WTC11 (cell line): Measurements from ENCODE around the gene ZBTB16. TPM values are rescaled to one million over a fixed set of nuclear protein-coding genes. Genes with fewer than 3 reads are reported as not detected.

Experiments
- ATAC-seq: fragments of 200-7000 bp; cut with Tn5 transposase; 2 replicates; pipeline ENCODE4 v1.10.0; 2021; ENCODE audit warnings: mild to moderate bottlenecking, moderate library complexity
- CTCF ChIA-PET: fragments of 300-600 bp; sonication (Branson Sonifier 250); formaldehyde crosslinking; loops from one replicate; lab custom pipeline; 2021; ENCODE audit warnings: antibody characterized with exemption; lab: Charles Lee
- POLR2A ChIA-PET: fragments of 350-600 bp; sonication (Branson Sonifier 250); formaldehyde crosslinking; loops from one replicate; lab custom pipeline; 2021; ENCODE audit warnings: antibody characterized with exemption; lab: Charles Lee
- DNase-seq: peaks from one replicate; pipeline ENCODE4 v3.0.0; 2021; ENCODE audit warnings: low spot score
- H3K27ac Mint-ChIP-seq: 2 replicates; pipeline ENCODE4 v1.8.0; 2021; ENCODE audit warnings: mixed read lengths
- H3K27me3 Mint-ChIP-seq: 2 replicates; pipeline ENCODE4 v1.8.0; 2021; ENCODE audit warnings: low read depth, mild to moderate bottlenecking, moderate library complexity, mixed read lengths
- H3K36me3 Mint-ChIP-seq: 2 replicates; pipeline ENCODE4 v1.8.0; 2021; ENCODE audit warnings: mixed read lengths
- H3K4me1 Mint-ChIP-seq: 2 replicates; pipeline ENCODE4 v1.8.0; 2022; ENCODE audit warnings: mixed read lengths
- H3K4me3 Mint-ChIP-seq: 2 replicates; pipeline ENCODE4 v1.8.0; 2021; ENCODE audit warnings: mild to moderate bottlenecking, moderate library complexity, mixed read lengths
- H3K9me3 Mint-ChIP-seq: 2 replicates; pipeline ENCODE4 v1.8.0; 2021; ENCODE audit warnings: mixed read lengths
- ARID4B ChIP-seq: sonication (generic); formaldehyde crosslinking; IDR thresholded peaks from 2 replicates; pipeline ENCODE4 v1.8.0; 2023; ENCODE audit warnings: missing genetic modification reagents, mild to moderate bottlenecking, borderline replicate concordance
- ATF2 ChIP-seq: sonication (generic); formaldehyde crosslinking; IDR thresholded peaks from 2 replicates; pipeline ENCODE4 v1.8.1; 2022; ENCODE audit warnings: low read depth, missing genetic modification reagents, borderline replicate concordance
- CBFB ChIP-seq: sonication (generic); formaldehyde crosslinking; IDR thresholded peaks from 2 replicates; pipeline ENCODE4 v1.8.1; 2022; ENCODE audit warnings: mild to moderate bottlenecking, low read depth, missing genetic modification reagents
- CREB1 ChIP-seq: sonication (generic); formaldehyde crosslinking; IDR thresholded peaks from 2 replicates; pipeline ENCODE4 v1.8.0; 2023; ENCODE audit warnings: mild to moderate bottlenecking, missing genetic modification reagents
- E2F1 ChIP-seq: sonication (generic); formaldehyde crosslinking; IDR thresholded peaks from 2 replicates; pipeline ENCODE4 v1.8.0; 2022; ENCODE audit warnings: mild to moderate bottlenecking, missing genetic modification reagents
- EMX1 ChIP-seq: fragments of 250-450 bp; sonication (Bioruptor Pico); IDR thresholded peaks from 2 replicates; pipeline ENCODE4 v1.8.0; 2021; ENCODE audit warnings: mild to moderate bottlenecking
- JAZF1 ChIP-seq: fragments of 250-450 bp; sonication (Bioruptor Pico); IDR thresholded peaks from 2 replicates; pipeline ENCODE4 v1.9.0; 2021; ENCODE audit warnings: moderate library complexity, mild to moderate bottlenecking, inconsistent platforms
- NFE2L1 ChIP-seq: sonication (generic); formaldehyde crosslinking; IDR thresholded peaks from 2 replicates; pipeline ENCODE4 v1.8.1; 2023; ENCODE audit warnings: missing genetic modification reagents
- RELA ChIP-seq: sonication (generic); formaldehyde crosslinking; IDR thresholded peaks from 2 replicates; pipeline ENCODE4 v1.8.1; 2022; ENCODE audit warnings: missing genetic modification reagents, mild to moderate bottlenecking, borderline replicate concordance
- RORB ChIP-seq: fragments of 250-450 bp; sonication (Bioruptor Pico); IDR thresholded peaks from 2 replicates; pipeline ENCODE4 v1.9.0; 2021; ENCODE audit warnings: mild to moderate bottlenecking
- TEAD4 ChIP-seq: sonication (generic); formaldehyde crosslinking; IDR thresholded peaks from 2 replicates; pipeline ENCODE4 v1.8.0; 2022; ENCODE audit warnings: mild to moderate bottlenecking, missing genetic modification reagents
- ZNF138 ChIP-seq: sonication (generic); formaldehyde crosslinking; conservative IDR thresholded peaks from 2 replicates; pipeline ENCODE4 v1.8.1; 2022; ENCODE audit warnings: mild to moderate bottlenecking, moderate library complexity, missing genetic modification reagents
- ZNF219 ChIP-seq: sonication (generic); formaldehyde crosslinking; IDR thresholded peaks from 2 replicates; pipeline ENCODE4 v1.8.0; 2023; ENCODE audit warnings: missing genetic modification reagents, mild to moderate bottlenecking, borderline replicate concordance
- ZNF281 ChIP-seq: sonication (generic); formaldehyde crosslinking; IDR thresholded peaks from 2 replicates; pipeline ENCODE4 v1.8.0; 2023; ENCODE audit warnings: mild to moderate bottlenecking, missing genetic modification reagents
- ZNF317 ChIP-seq: sonication (generic); formaldehyde crosslinking; IDR thresholded peaks from 2 replicates; pipeline ENCODE4 v1.8.1; 2023; ENCODE audit warnings: low read depth, mild to moderate bottlenecking, moderate library complexity, missing genetic modification reagents, borderline replicate concordance
- total RNA-seq: library from RNA; stranded (reverse); gene quantifications from 3 replicates; pipeline ENCODE4 v1.2.3, GENCODE V29; 2021
- TF ChIP-seq, protein P1 (sequence below): fragments of 250-450 bp; sonication (Bioruptor Pico); IDR thresholded peaks from 2 replicates; pipeline ENCODE4 v1.8.0; 2021; ENCODE audit warnings: mild to moderate bottlenecking
- TF ChIP-seq, protein P2 (sequence below): sonication (generic); formaldehyde crosslinking; IDR thresholded peaks from 2 replicates; pipeline ENCODE4 v1.8.1; 2023; ENCODE audit warnings: mild to moderate bottlenecking, missing genetic modification reagents
- TF ChIP-seq, protein P3 (sequence below): sonication (generic); formaldehyde crosslinking; IDR thresholded peaks from 2 replicates; pipeline ENCODE4 v1.8.0; 2022; ENCODE audit warnings: mild to moderate bottlenecking, missing genetic modification reagents
- TF ChIP-seq, protein P4 (sequence below): sonication (generic); formaldehyde crosslinking; conservative IDR thresholded peaks from 2 replicates; pipeline ENCODE4 v1.8.1; 2023; ENCODE audit warnings: mild to moderate bottlenecking, low read depth, missing genetic modification reagents, moderate library complexity

ZBTB16 gene
- total RNA-seq, 1 experiment from 2014 or later: 0.57 TPM

GRCh38 chr11:114276077-114276476 is 216.6 kb downstream of the ZBTB16 start (continued):
- no peak for TF ChIP-seq ARID4B (CRISPR knock-in tag)
- TF ChIP-seq, protein P1, sequence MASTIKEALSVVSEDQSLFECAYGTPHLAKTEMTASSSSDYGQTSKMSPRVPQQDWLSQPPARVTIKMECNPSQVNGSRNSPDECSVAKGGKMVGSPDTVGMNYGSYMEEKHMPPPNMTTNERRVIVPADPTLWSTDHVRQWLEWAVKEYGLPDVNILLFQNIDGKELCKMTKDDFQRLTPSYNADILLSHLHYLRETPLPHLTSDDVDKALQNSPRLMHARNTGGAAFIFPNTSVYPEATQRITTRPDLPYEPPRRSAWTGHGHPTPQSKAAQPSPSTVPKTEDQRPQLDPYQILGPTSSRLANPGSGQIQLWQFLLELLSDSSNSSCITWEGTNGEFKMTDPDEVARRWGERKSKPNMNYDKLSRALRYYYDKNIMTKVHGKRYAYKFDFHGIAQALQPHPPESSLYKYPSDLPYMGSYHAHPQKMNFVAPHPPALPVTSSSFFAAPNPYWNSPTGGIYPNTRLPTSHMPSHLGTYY (CRISPR knock-in tag): no peak
- no peak for TF ChIP-seq RORB (CRISPR knock-in tag)
- no peak for TF ChIP-seq E2F1 (CRISPR knock-in tag)
- TF ChIP-seq TEAD4: no peak
- TF ChIP-seq, protein P2, sequence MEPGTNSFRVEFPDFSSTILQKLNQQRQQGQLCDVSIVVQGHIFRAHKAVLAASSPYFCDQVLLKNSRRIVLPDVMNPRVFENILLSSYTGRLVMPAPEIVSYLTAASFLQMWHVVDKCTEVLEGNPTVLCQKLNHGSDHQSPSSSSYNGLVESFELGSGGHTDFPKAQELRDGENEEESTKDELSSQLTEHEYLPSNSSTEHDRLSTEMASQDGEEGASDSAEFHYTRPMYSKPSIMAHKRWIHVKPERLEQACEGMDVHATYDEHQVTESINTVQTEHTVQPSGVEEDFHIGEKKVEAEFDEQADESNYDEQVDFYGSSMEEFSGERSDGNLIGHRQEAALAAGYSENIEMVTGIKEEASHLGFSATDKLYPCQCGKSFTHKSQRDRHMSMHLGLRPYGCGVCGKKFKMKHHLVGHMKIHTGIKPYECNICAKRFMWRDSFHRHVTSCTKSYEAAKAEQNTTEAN: no peak
- TF ChIP-seq ZNF281 (CRISPR knock-in tag): no peak
- TF ChIP-seq JAZF1: no peak
- no peak for TF ChIP-seq ZNF219 (CRISPR knock-in tag)
- no peak for TF ChIP-seq EMX1 (CRISPR knock-in tag)
- no peak for TF ChIP-seq ZNF317 (CRISPR knock-in tag)
- TF ChIP-seq, protein P3, sequence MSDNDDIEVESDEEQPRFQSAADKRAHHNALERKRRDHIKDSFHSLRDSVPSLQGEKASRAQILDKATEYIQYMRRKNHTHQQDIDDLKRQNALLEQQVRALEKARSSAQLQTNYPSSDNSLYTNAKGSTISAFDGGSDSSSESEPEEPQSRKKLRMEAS (CRISPR knock-in tag): no peak

GRCh38 chr11:114277637-114278341 is 218.3 kb downstream of the ZBTB16 start:
- Mint-ChIP-seq H3K27ac (no peak overlapping the region), H3K4me1 (peaks cover 5% of the 10 kb centered on the region; the same call in 1 of the 2 replicates), H3K9me3 (peaks cover 4% of the 10 kb centered on the region; the same call in 1 of the 2 replicates), H3K36me3 (no peaks in the 10 kb centered on the region), H3K4me3 (no peak overlapping the region), H3K27me3 (no peaks in the 10 kb centered on the region; the same call in 1 of the 2 replicates)
- DNase-seq: no peak
- CTCF ChIA-PET: interaction anchor here (1.6 to 1.9 kb wide), 2 partner anchors 16 to 62 kb away, joined by 4 to 5 read pairs; no protein-coding TSS in a partner anchor
- no peak for ATAC-seq
- POLR2A ChIA-PET: no interaction called here
- TF ChIP-seq ZNF317 (CRISPR knock-in tag): no peak
- no peak for TF ChIP-seq CREB1 (CRISPR knock-in tag)
- TF ChIP-seq ATF2 (CRISPR knock-in tag): no peak
- TF ChIP-seq, protein P4, sequence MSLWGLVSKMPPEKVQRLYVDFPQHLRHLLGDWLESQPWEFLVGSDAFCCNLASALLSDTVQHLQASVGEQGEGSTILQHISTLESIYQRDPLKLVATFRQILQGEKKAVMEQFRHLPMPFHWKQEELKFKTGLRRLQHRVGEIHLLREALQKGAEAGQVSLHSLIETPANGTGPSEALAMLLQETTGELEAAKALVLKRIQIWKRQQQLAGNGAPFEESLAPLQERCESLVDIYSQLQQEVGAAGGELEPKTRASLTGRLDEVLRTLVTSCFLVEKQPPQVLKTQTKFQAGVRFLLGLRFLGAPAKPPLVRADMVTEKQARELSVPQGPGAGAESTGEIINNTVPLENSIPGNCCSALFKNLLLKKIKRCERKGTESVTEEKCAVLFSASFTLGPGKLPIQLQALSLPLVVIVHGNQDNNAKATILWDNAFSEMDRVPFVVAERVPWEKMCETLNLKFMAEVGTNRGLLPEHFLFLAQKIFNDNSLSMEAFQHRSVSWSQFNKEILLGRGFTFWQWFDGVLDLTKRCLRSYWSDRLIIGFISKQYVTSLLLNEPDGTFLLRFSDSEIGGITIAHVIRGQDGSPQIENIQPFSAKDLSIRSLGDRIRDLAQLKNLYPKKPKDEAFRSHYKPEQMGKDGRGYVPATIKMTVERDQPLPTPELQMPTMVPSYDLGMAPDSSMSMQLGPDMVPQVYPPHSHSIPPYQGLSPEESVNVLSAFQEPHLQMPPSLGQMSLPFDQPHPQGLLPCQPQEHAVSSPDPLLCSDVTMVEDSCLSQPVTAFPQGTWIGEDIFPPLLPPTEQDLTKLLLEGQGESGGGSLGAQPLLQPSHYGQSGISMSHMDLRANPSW (CRISPR knock-in tag): no peak
- no peak for TF ChIP-seq RELA (CRISPR knock-in tag)
- no peak for TF ChIP-seq NFE2L1
- TF ChIP-seq EMX1 (CRISPR knock-in tag): no peak
- no peak for TF ChIP-seq CBFB (CRISPR knock-in tag)
- TF ChIP-seq ZNF138 (CRISPR knock-in tag): no peak
- TF ChIP-seq, all 79 proteins: peak for 0
